IMR-90 (cell line): ENCODE results near the gene HEBP1. TPM values are rescaled to one million over a fixed set of nuclear protein-coding genes. Genes with fewer than 3 reads are reported as not detected.

Source experiments
- ATAC-seq: fragments of 200-7000 bp; cut with Tn5 transposase; 2 replicates; pipeline ENCODE4 v1.9.1; 2020; ENCODE audit warnings: low read depth, mild to moderate bottlenecking, moderate library complexity
- BruUV-seq: library from RNA; stranded (reverse); fragments of 400-500 nt; replicated peaks from 2 replicates; lab custom pipeline; 2021; lab: Mats Ljungman, UMichigan
- CTCF ChIA-PET: fragments of 300-600 bp; formaldehyde crosslinking; extraction: SDS; loops from one replicate; lab custom pipeline; 2021; ENCODE audit warnings: antibody characterized with exemption; lab: Yijun Ruan, JAX
- POLR2A ChIA-PET: fragments of 300-600 bp; sonication (Branson Sonifier 250); formaldehyde crosslinking; loops from one replicate; lab custom pipeline; 2022; ENCODE audit warnings: antibody characterized with exemption; ENCODE audit not compliant: unreplicated experiment; lab: Charles Lee
- DNase-seq: peaks from one replicate; pipeline ENCODE4 v3.0.0; 2013
- H2AFZ ChIP-seq: replicated peaks from 2 replicates; pipeline ENCODE3; 2013; ENCODE audit warnings: low read length, mild to moderate bottlenecking; ENCODE audit not compliant: poor library complexity
- H2AK5ac ChIP-seq: 2 replicates; pipeline ENCODE4 v1.6.1; 2013; ENCODE audit warnings: low read depth, low read length, inconsistent platforms
- H2AK9ac ChIP-seq: replicated peaks from 2 replicates; pipeline ENCODE3; 2013; ENCODE audit warnings: mild to moderate bottlenecking, low read depth, low read length, moderate library complexity; ENCODE audit not compliant: poor library complexity
- H2BK120ac ChIP-seq: 2 replicates; pipeline ENCODE4 v1.6.1; 2013; ENCODE audit warnings: low read depth, low read length, inconsistent platforms
- H2BK15ac ChIP-seq: 3 replicates; pipeline ENCODE4 v1.6.1; 2013; ENCODE audit warnings: low read depth, low read length, inconsistent platforms
- H2BK20ac ChIP-seq: 2 replicates; pipeline ENCODE4 v1.6.1; 2013; ENCODE audit warnings: low read depth, mild to moderate bottlenecking, inconsistent platforms, low read length, moderate library complexity
- H2BK5ac ChIP-seq: 2 replicates; pipeline ENCODE4 v1.6.1; 2013; ENCODE audit warnings: mild to moderate bottlenecking, low read depth, low read length, inconsistent platforms; ENCODE audit not compliant: poor library complexity, severe bottlenecking
- H3K14ac ChIP-seq: replicated peaks from 2 replicates; pipeline ENCODE4 v1.6.1; 2013; ENCODE audit warnings: low read depth, low read length, inconsistent platforms
- H3K18ac ChIP-seq: 2 replicates; pipeline ENCODE4 v1.6.1; 2013; ENCODE audit warnings: low read depth, low read length, control low read depth
- H3K23ac ChIP-seq: 2 replicates; pipeline ENCODE4 v1.6.1; 2013; ENCODE audit warnings: low read depth, low read length, inconsistent platforms
- H3K27ac ChIP-seq: 2 replicates; pipeline ENCODE4 v1.5.1; 2013; ENCODE audit warnings: mild to moderate bottlenecking, control low read depth, low read length; ENCODE audit not compliant: insufficient read depth
- H3K27me3 ChIP-seq: 2 replicates; pipeline ENCODE4 v1.6.1; 2013; ENCODE audit warnings: low read length; ENCODE audit not compliant: control insufficient read depth, insufficient read depth
- H3K36me3 ChIP-seq: 2 replicates; pipeline ENCODE4 v1.6.1; 2013; ENCODE audit warnings: low read length, mixed read lengths; ENCODE audit not compliant: control insufficient read depth, insufficient read depth
- H3K4ac ChIP-seq: 2 replicates; pipeline ENCODE4 v1.6.1; 2013; ENCODE audit warnings: low read depth, low read length, inconsistent platforms
- H3K4me1 ChIP-seq: 2 replicates; pipeline ENCODE4 v1.6.1; 2013; ENCODE audit warnings: low read length, mixed read lengths; ENCODE audit not compliant: control insufficient read depth, insufficient read depth
- H3K4me2 ChIP-seq: 2 replicates; pipeline ENCODE4 v1.6.1; 2013; ENCODE audit warnings: low read depth, mild to moderate bottlenecking, control low read depth, low read length, moderate library complexity
- H3K4me3 ChIP-seq: 2 replicates; pipeline ENCODE4 v1.5.1; 2013; ENCODE audit warnings: low read depth, mild to moderate bottlenecking, control low read depth, low read length, moderate library complexity; ENCODE audit not compliant: insufficient read depth
- H3K56ac ChIP-seq: 2 replicates; pipeline ENCODE4 v1.6.1; 2013; ENCODE audit warnings: low read length, inconsistent platforms; ENCODE audit not compliant: insufficient read depth; ENCODE audit errors: extremely low read depth
- H3K79me1 ChIP-seq, 2 experiments: 2 replicates each; pipeline ENCODE4 v1.6.1; 2013; ENCODE audit warnings: low read length in 2 of 2, inconsistent platforms in 1 of 2, low read depth in 1 of 2
- H3K9ac ChIP-seq: 2 replicates; pipeline ENCODE4 v1.6.1; 2013; ENCODE audit warnings: low read depth, low read length, control low read depth
- H3K9me1 ChIP-seq: 2 replicates; pipeline ENCODE4 v1.6.1; 2013; ENCODE audit warnings: low read length, inconsistent platforms; ENCODE audit not compliant: insufficient read depth
- H3K9me3 ChIP-seq: 2 replicates; pipeline ENCODE4 v1.6.1; 2013; ENCODE audit warnings: low read length; ENCODE audit not compliant: control insufficient read depth, insufficient read depth
- H4K20me1 ChIP-seq: 2 replicates; pipeline ENCODE4 v1.6.1; 2013; ENCODE audit warnings: low read length, inconsistent platforms; ENCODE audit not compliant: insufficient read depth
- H4K5ac ChIP-seq: 2 replicates; pipeline ENCODE4 v1.6.1; 2013; ENCODE audit warnings: mild to moderate bottlenecking, low read depth, low read length, control low read depth
- H4K8ac ChIP-seq, 2 experiments: 2 replicates each; pipeline ENCODE4 v1.6.1; 2013; ENCODE audit warnings: low read depth in 2 of 2, low read length in 2 of 2, control low read depth in 1 of 2, inconsistent platforms in 1 of 2
- H4K91ac ChIP-seq: 2 replicates; pipeline ENCODE4 v1.6.1; 2013; ENCODE audit warnings: low read depth, low read length, inconsistent platforms; ENCODE audit not compliant: insufficient read depth
- BHLHE40 ChIP-seq: fragments of 150-350 bp; IDR thresholded peaks from 2 replicates; pipeline ENCODE4 v1.6.1; 2016; ENCODE audit warnings: mild to moderate bottlenecking, low read depth, low read length
- CEBPB ChIP-seq: IDR thresholded peaks from 2 replicates; pipeline ENCODE4 v1.6.1; 2012; ENCODE audit warnings: low read depth, low read length, improper control_type of control experiment
- CTCF ChIP-seq: conservative IDR thresholded peaks from 2 replicates; pipeline ENCODE4 v1.5.1; 2012; ENCODE audit warnings: mild to moderate bottlenecking, low read depth, low read length, improper control_type of control experiment
- MAZ ChIP-seq: IDR thresholded peaks from 2 replicates; pipeline ENCODE4 v1.6.1; 2012; ENCODE audit warnings: low read depth, mild to moderate bottlenecking, low read length, improper control_type of control experiment, moderate library complexity, borderline replicate concordance
- RFX5 ChIP-seq: IDR thresholded peaks from 2 replicates; pipeline ENCODE4 v1.8.0; 2012; ENCODE audit warnings: low read depth, mild to moderate bottlenecking, low read length, moderate library complexity
- SMC3 ChIP-seq: fragments of 150-350 bp; IDR thresholded peaks from 2 replicates; pipeline ENCODE4 v1.6.1; 2016; ENCODE audit warnings: low read depth, mild to moderate bottlenecking, antibody characterized with exemption, low read length, moderate library complexity
- WGBS, 2 experiments: methylation state at CpG; one replicate each; pipeline versions ENCODE4 v1.1.5 to v1.1.7; 2013; ENCODE audit warnings: missing lambda C conversion rate in 2 of 2; ENCODE audit not compliant: insufficient read length in 1 of 2; ENCODE audit errors: extremely low coverage in 2 of 2; 5-methylcytosine and 5-hydroxymethylcytosine counted together
- dilution Hi-C: fragments of 300-500 bp; cut with HindIII; formaldehyde crosslinking; loops from one replicate; pipeline ENCODE4 v1.14.3; 2018; ENCODE audit warnings: low sequenced_read_pairs; ENCODE audit not compliant: unreplicated experiment
- in situ Hi-C: fragments of 300-500 bp; cut with MboI; formaldehyde crosslinking; loops from 3 replicates; pipeline ENCODE4 v1.14.3; 2019; ENCODE audit warnings: low sequenced_read_pairs, inconsistent platforms, mixed read lengths
- intact Hi-C: fragments of 100-400 bp; cut with micrococcal nuclease; formaldehyde crosslinking; loops from 2 replicates; pipeline ENCODE4 v1.10.0; 2022
- polyA plus RNA-seq, 3 experiments: library from polyadenylated mRNA; depleted of rRNA; stranded (reverse); fragments of >200 nt; gene quantifications; 2 replicates each; pipeline ENCODE4 v1.2.3, GENCODE V29; 2012; ENCODE audit warnings: low replicate concordance in 1 of 3
- total RNA-seq: library from RNA; depleted of rRNA; stranded (reverse); fragments of >200 nt; gene quantifications from 2 replicates; pipeline ENCODE4 v1.2.3, GENCODE V29; 2012

The HEBP1 gene
- total and polyA plus RNA-seq, 2 of the 4 experiments (the other 2 are of a cell fraction), result 18.8 to 49.2 TPM

- DNase-seq (no peak), ATAC-seq (no peak)
- Histone ChIP-seq H3K4me1 (peaks cover 24% of the 10 kb centered on the region), H3K4me3 (peak overlapping the region; percentile 97; the same call in 1 of the 2 replicates), H3K14ac (0 out of 2 replicates have a peak overlapping the region, but pooled peaks have one; percentile 12), H2BK15ac (no peak overlapping the region), H3K36me3 (0 out of 2 replicates have a peak, but pooled peaks cover 2% of the 10 kb centered on the region), H4K5ac (no peak overlapping the region), H3K4ac (no peak overlapping the region), H3K79me1 (peaks cover 52 to 79% of the 10 kb centered on the region in 2 experiments), H4K91ac (no peak overlapping the region), H3K18ac (no peak overlapping the region), H2BK20ac (no peak overlapping the region), H3K27me3 (no peaks in the 10 kb centered on the region), H4K20me1 (peaks cover 16% of the 10 kb centered on the region), H3K56ac (no peak overlapping the region), H2AK5ac (no peak overlapping the region; the same call in 1 of the 2 replicates), H2AFZ (no peak overlapping the region), H2AK9ac (no peak overlapping the region), H3K9me3 (no peaks in the 10 kb centered on the region), H4K8ac (no peak overlapping the region), H3K9me1 (peaks cover 17% of the 10 kb centered on the region), H2BK120ac (no peak overlapping the region), H3K9ac (no peak overlapping the region), H3K4me2 (peak overlapping the region; percentile 94), H2BK5ac (no peak overlapping the region), H3K27ac (no peak overlapping the region), H3K23ac (peak overlapping the region; percentile 1; the same call in 1 of the 2 replicates)
- no TSS peak for BruUV-seq
- POLR2A ChIA-PET, result no interaction called here
- dilution Hi-C loops, result no loop called here
- in situ Hi-C loops, result no loop called here
- WGBS, 2 experiments, result 60% methylated on average over 1 of the region's 4 CpGs; no CpG with 5 or more reads in 1 of the 2 experiments
- intact Hi-C loops, result loop anchor here (10.0 kb wide), 1 partner anchor 1167 kb away; no protein-coding TSS in a partner anchor
- no peak for TF ChIP-seq CEBPB
- no peak for TF ChIP-seq BHLHE40
- TF ChIP-seq RFX5, result no peak
- TF ChIP-seq SMC3, result no peak
- no peak for TF ChIP-seq CTCF
- TF ChIP-seq MAZ, result no peak
- CTCF ChIA-PET, result no interaction called here
Measured at GRCh38 chr12:12998248-12998647, 1.8 kb downstream of the HEBP1 start.
